Fibroblast of mammary gland (primary cell): ENCODE measurements around the gene KCNK7.

ENCODE experiments used
- DNase-seq: peaks from one replicate; pipeline ENCODE4 v3.0.0-alpha.2; 2010; ENCODE audit warnings: low read depth
- H3K4me3 ChIP-seq: 2 replicates; pipeline ENCODE4 v1.5.1; 2011; ENCODE audit warnings: low read depth, mild to moderate bottlenecking, low read length, moderate library complexity; ENCODE audit not compliant: control insufficient read depth
- TF ChIP-seq, protein P1 (sequence below): conservative IDR thresholded peaks from 2 replicates; pipeline ENCODE4 v1.5.1; 2011; ENCODE audit warnings: low read depth, low read length, inconsistent platforms; ENCODE audit not compliant: control insufficient read depth, insufficient read depth

Gene KCNK7

DNA sequence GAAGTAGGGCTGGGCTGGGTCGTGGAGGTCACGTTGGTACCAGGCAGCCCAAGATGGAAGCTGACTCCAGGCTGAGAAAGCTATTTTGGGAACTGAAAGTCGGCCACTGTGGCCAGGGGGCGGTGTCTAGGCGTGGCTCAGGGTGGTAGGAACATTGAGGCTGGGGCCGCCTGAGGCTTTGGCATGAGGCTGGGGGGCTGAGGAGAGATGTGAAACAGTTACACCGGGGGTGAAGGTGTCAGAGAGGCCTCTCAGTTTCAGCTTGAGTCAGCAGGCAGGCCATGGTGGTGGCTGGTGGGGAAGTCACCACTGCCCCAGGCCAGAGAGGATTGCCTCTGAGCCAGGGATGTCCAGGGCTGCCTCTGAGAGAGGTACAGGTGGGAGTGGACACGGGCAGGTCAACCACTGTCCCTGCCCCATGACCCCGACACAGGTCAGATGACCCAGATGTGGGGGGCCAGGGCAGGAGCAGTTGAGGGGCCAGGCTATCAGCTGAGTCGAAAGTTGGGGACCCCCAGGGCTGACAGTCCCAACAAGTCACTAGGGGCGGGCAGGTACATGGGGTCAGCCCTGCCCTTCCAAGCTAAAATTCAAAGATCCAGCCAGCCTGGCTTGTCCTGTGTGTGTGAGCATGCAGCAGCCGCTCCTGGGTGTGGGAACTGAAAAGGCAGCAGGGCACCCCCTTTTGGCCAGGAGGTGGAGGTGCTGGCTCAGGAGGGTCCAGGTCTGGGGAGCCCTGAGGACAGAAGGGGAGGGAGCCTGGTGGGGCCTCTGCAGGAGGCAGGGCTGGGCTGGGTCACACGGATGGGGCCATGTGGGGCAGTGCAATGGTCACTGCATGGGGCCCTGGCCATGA, 7.2 kb downstream of the KCNK7 start:
- TF ChIP-seq, protein P1, sequence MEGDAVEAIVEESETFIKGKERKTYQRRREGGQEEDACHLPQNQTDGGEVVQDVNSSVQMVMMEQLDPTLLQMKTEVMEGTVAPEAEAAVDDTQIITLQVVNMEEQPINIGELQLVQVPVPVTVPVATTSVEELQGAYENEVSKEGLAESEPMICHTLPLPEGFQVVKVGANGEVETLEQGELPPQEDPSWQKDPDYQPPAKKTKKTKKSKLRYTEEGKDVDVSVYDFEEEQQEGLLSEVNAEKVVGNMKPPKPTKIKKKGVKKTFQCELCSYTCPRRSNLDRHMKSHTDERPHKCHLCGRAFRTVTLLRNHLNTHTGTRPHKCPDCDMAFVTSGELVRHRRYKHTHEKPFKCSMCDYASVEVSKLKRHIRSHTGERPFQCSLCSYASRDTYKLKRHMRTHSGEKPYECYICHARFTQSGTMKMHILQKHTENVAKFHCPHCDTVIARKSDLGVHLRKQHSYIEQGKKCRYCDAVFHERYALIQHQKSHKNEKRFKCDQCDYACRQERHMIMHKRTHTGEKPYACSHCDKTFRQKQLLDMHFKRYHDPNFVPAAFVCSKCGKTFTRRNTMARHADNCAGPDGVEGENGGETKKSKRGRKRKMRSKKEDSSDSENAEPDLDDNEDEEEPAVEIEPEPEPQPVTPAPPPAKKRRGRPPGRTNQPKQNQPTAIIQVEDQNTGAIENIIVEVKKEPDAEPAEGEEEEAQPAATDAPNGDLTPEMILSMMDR: peak; percentile 47
- DNase-seq: peak; percentile 48
- H3K4me3 ChIP-seq: no peak overlapping the region

DNA sequence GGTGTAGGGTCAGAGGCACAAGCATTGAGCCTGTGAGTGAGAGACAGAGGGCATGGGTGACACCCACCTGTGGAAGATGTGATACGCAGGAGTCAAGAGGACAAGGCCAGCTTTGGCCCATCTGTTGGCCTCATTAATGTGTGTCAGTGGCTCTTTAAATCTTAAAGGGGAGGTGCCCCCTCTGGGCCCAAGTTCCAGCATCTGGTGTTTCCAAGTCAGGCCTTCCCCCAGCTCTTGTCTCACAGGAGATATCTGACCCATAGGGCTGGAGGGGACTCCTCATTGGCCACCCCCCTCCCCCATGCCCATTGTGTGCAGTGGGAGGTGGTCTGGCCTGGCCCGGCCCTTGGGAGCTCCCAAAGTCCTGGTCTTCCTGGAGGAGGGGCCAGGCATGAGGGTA, 8.9 kb downstream of the KCNK7 start:
- TF ChIP-seq, protein P1: no peak
- H3K4me3 ChIP-seq: no peak overlapping the region
- peak; percentile 50 for DNase-seq

DNA sequence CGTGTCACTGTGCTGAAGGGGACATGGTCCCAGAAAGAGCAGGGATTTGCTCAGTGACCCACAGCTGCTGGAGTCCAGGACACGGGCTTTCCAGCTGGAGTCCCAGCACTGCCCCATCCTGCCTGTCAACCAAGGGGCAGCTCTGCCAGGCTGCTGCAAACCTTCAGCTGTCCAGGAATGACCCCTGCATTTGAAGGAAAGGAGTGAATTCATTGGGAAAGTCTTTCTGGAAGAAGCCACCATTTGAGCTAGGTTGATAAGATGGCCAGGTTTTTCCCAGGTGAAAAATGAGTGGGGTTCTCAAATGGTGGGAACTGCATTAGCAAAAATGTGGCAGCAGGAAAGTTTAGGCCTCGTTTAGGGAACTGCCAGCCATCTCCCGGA, 9.4 kb downstream of the KCNK7 start:
- TF ChIP-seq, protein P1: no peak
- H3K4me3 ChIP-seq: no peak overlapping the region
- DNase-seq: no peak

DNA sequence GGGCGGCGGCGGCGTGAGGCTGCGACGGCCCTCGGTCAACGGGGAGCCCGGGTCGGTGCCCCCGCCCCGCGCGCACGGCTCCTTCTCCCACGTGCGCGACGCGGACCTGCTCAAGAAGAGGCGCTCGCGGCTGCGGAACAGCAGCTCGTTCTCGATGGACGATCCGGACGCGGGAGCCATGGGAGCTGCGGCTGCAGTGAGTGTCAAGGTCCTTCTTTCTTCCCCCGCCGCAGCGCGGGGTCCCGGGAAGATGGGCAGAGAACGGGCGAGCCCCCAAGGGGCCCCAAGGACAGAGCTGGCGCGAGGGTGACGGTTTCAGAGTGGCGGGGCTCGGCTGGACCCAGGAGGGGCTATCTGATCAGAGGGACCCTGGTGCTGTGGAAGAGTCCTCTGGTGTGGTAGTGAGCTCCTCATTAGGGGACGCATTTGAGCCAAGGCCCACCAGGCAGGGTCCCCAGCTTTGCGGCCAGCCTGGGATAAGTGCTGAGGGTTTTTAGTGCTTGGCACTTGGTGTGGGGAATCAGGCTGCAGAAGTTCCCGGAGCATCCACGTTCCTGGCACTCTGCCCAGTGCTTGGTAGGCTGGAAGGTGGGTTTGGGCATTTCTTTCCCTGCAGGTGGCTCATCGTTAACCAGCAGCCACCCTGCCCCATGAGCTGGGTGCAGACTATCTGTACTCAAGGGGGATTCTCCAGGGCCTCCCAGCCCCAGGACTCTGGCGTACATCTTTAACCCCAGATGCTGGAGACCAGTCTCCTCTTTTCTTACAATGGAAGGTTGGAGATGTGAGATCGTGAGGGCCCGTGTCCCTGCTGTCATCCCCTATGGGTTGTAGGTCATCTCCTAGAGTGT, 10.0 kb downstream of the KCNK7 start:
- H3K4me3 ChIP-seq: no peak overlapping the region
- TF ChIP-seq, protein P1: no peak
- DNase-seq: no peak

DNA sequence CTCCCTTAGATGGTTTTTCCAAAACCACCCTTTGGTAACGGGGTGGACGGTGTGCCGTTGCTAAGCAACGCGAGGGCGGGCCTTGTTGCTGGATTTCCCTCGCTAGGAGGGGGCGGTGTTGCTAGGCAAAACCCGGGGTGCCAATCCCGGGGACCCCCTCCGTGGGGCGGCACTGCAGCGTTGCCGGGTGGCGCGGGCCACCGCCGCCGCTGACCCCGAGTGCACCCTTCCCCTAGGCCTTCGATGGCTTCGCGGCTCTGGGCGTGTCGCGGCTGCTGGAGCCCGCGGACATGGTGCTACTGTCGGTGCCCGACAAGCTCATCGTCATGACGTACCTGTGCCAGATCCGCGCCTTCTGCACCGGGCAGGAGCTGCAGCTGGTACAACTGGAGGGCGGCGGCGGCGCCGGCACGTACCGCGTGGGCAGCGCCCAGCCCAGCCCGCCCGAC, 10.9 kb downstream of the KCNK7 start:
- H3K4me3 ChIP-seq: no peak overlapping the region
- TF ChIP-seq, protein P1: no peak
- DNase-seq: no peak

DNA sequence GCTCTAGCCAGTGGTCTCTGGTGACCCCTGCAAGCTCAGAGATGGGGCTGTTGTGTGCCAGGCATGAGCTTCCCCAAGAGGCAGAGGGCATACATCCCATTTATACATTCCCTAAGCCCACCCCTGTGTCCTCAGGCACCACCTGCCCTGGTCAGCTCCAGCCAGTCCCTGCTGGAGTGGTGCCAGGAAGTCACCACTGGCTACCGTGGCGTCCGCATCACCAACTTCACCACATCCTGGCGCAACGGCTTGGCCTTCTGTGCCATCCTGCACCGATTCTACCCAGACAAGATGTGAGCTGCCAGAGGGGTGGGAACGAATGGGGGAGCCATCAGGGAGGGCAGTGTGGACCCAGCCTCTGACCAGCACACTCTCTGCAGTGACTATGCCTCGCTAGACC, 11.5 kb downstream of the KCNK7 start:
- no peak overlapping the region for H3K4me3 ChIP-seq
- DNase-seq: no peak
- TF ChIP-seq, protein P1: no peak
